HG03442 (cell line): ENCODE data around the gene MOCS3.

Source experiments
- ATAC-seq: cut with Tn5 transposase; IDR thresholded peaks from one replicate; pipeline ENCODE4 v1.9.1; 2021; ENCODE audit warnings: mild to moderate bottlenecking, moderate library complexity; ENCODE audit not compliant: unreplicated experiment

Gene MOCS3

GRCh38 chr20:50981714-50982048 is 23.1 kb downstream of the MOCS3 start:
- ATAC-seq: no peak

GRCh38 chr20:50982363-50982762 is 23.7 kb downstream of the MOCS3 start:
- no peak for ATAC-seq

- no peak for ATAC-seq
Measured at GRCh38 chr20:50983321-50983720, 24.7 kb downstream of the MOCS3 start.

DNA sequence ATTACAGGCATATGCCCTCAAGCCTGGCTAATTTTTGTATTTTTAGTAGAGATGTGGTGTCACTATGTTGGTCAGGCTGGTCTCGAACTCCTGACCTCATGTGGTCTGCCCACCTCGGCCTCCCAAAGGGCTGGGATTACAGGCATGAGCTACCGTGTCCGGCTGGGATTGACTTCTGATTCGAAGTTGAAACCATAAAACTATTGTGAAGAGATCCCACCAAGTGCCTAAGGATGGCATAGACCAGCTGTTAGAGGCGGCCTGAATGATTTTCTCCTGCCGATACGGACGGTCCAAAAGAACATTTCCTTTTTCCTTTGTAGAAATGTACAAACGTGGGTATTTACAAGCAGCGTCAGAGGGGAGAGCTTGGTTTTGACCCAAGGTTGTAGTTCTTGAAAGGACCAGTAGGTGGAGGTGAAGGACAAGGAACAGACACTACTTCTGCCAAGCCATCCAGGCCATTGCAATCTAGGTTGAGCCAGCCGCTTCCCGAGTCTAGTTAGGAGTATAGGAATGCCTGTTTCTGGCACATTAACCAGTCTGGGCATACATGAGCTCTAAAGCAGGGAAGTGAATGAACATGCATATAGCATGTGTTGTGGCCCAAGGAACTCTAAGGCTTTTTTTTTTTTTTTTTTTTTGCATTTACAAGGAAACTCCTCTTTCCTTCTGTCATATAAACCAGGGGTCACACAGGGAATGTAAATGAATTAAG is 29.0 kb downstream of the MOCS3 start:
- ATAC-seq: no peak

- no peak for ATAC-seq
Measured at GRCh38 chr20:50991076-50991475, 32.5 kb downstream of the MOCS3 start.

- no peak for ATAC-seq
Measured at GRCh38 chr20:50992336-50992732, 33.7 kb downstream of the MOCS3 start.

DNA sequence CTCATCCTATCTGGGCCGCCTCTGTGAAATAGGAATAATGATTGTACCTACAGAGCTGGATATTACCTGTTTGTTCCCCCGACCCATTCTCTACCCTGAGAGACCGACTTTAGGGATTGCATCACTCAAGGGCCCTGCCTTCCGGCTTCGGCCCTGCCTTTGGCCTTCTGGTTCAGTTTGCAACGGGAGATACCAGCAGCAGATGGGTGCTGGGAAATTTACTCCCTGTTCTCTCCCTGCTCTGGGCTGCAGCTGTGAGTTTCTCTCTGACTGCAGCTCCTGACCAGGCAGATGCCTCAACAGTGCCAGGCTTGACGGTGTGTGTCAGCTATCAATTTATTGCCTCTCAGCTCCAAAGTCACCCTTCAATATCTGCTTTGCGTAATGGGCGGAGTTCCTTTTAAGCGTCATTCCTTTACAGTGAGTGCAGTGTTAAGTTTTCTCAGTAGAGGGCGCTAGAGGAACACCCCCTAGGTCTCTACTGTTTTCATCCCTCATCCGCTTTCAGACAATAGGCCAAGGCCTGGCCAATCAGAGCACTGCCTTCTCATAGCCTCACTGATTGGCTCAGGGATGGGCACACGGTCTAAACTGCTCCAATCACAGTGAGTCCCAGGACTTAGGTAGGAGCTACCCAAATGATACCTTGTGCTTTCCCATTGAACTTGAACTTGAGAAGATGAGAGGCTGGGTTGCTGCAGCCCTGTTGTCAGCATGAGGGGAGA is 34.3 kb downstream of the MOCS3 start:
- ATAC-seq: peak; percentile 52

GRCh38 chr20:50993876-50994275 is 35.3 kb downstream of the MOCS3 start:
- ATAC-seq: no peak

GRCh38 chr20:50995506-50995905 is 36.9 kb downstream of the MOCS3 start:
- no peak for ATAC-seq

DNA sequence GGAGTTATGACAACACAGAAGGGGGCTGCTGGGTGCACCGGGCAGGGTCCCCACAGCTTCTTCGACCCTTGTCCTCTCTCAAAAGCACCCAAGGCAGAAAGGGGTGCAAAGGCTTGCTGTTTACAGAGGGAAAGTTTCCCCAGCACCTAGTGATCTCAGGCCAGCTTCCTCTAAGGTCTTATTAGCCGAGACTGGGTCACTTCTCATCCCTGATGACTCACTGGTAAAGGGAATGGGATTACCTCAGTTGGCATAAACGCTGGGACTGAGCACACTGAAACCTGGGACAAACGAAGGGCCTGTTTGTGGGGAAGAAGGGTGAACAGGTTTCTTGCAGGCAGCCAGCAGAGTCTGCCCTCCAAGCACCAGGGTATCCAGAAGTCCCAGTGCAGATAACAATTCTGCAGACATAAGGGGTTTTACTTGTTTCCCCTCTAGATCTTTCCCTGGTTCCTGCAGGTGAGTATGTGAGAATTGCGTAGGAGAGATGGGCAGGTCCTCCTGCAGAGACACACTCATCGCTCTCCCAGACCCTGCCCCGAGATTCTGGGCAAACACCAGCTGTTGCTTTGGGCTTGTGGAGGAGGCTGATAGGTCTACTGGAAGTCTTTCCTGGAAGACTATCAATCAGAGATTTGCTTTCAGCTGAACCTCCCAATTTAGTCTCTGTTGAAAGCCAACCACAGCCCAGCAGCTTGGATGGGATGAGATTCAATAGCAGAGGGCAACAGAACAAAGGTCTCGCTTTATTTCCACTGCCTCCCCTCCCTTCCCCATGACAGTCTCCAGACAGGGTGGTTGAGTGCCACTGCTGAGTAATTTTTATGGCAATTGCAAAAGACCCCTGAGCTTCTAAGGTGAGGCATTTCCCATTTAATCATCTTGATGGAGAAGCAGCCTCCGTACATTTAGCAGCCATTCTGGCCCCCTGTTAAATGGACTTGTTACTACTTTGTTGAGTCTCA is 38.6 kb downstream of the MOCS3 start:
- ATAC-seq: no peak

DNA sequence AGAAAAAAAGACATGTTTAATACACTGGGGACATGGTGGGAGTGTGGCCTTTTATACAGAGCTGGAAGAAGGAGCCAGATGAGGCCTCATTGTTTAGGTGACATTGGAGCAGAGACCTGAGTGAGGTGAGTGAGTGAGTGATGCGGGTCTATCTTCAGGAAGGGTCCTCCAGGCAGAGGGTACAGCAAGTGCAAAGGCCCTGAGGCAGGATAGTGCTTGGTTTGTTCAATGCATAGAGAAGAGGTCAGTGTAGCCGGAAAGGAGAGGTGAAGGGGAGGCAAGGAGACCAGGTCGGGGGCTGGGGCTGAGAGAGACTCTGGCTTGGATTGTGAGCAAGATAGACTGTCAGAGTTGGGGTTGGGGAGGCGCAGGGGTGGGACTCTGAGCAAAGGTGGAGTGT is 40.7 kb downstream of the MOCS3 start:
- ATAC-seq: no peak

- ATAC-seq: no peak
Measured at GRCh38 chr20:51001430-51002265, 43.0 kb downstream of the MOCS3 start.

- no peak for ATAC-seq
Measured at GRCh38 chr20:51002633-51003032, 44.0 kb downstream of the MOCS3 start.

DNA sequence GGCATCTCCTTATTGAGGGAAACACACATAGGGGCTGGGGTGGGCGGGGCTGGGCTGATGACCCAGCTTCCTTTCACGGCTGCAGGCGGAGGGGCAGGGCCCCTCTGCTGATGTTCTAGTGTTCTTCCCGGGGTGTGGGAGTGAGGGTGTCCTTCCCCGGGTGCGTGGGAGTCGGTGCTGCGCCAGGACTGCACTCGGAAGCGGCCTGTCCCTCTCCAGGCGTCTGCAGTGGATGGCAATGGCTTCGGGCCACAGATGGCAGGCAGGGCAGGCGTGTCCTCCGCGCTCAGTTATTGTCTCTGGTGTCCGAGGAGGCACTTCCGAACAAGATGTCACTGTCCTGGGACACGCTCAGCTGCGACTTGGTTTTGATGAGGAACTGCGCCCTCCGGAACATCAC is 45.1 kb downstream of the MOCS3 start:
- no peak for ATAC-seq

GRCh38 chr20:51004305-51004727 is 45.7 kb downstream of the MOCS3 start:
- ATAC-seq: no peak

GRCh38 chr20:51004781-51005180 is 46.2 kb downstream of the MOCS3 start:
- no peak for ATAC-seq

GRCh38 chr20:51005214-51005613 is 46.6 kb downstream of the MOCS3 start:
- no peak for ATAC-seq

GRCh38 chr20:51008718-51009117 is 50.1 kb downstream of the MOCS3 start:
- ATAC-seq: no peak

- ATAC-seq: no peak
Measured at GRCh38 chr20:51009303-51010042, 50.9 kb downstream of the MOCS3 start.

DNA sequence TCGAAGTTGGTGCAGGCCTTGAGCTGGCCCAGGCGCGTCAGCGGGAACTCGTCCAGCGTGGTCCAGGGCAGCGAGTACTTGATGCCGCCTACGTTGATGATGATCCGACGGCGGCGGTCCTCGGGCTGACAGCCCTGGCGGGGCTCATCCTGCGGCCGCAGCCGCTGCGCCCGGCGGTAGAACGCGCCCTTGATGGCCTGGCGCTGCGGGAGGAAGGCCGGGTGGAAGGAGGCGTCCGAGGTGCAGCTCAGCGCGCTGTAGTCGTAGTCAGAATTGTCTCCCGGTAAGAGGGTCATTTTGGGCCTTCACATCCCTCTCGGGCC is 51.4 kb downstream of the MOCS3 start:
- no peak for ATAC-seq
